GM19463 (cell line): Measurements from ENCODE around the gene HERPUD2.
"Not testable (repeated sequence)": the region's sequence is repeated elsewhere in the genome, so short reads cannot be mapped to it uniquely, and the experiment has no call there.

Source experiments
- ATAC-seq: cut with Tn5 transposase; IDR thresholded peaks from one replicate; pipeline ENCODE4 v1.9.1; 2021; ENCODE audit warnings: mild to moderate bottlenecking, moderate library complexity; ENCODE audit not compliant: unreplicated experiment

The HERPUD2 gene

DNA sequence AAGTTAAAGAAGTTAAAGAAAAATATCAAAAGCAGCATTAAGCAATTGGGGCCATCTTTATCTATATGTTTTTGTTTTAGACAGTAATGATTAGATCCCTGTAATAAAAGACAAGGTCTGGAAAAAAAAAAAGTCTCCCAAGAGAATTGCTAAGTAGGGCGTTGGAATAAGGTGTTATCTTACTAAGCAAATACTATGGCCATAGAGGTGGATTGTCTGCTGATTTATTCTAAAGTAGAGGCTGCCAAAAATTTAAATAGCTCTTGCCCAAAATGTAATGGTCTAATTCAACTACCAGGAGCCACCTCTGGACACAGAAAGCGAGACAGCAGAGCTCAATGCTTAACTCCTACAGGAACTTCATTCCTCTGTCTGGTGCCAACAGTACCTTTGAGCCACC lies 71.6 kb downstream of the HERPUD2 start:
- ATAC-seq: no peak

DNA sequence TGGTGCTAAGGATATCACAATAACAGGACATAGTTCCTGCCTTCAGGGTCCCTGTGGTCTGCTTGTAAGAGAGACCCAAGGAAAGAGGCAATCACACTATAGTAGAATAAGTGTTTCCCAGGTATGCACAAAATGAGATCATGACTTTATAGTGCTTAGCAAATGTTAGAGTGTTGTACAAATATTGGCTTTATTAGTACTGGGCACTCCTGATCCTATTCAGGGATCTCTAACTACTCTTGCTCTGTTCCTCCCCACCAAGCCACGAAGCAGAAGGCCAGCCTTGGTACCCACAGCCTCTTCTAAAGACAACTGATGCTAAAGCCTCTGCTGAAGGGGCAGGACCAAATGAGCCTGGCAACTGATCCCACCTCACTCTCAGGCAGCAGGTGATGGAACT lies 75.1 kb downstream of the HERPUD2 start:
- ATAC-seq: no peak

GRCh38 chr7:35617041-35617440 lies 77.9 kb downstream of the HERPUD2 start:
- no peak for ATAC-seq

DNA sequence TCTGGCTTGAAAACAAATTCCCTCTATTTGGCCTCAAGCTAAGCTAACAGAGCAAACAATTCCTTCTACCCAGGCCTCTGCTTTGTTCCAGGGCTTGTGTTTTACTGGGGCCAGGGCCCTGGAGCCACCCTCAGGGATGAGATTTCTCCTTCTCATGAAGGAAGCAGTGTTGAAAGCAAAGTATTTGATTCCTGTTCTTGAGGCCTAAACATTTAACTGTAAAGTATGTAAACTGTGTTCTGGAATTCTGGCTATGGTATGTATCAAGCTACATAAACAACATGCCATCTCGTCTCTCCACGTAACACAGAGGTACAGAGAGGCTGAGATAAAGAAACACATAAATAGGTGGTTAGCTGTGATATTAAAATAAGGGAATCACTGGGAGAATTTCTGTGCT lies 81.8 kb downstream of the HERPUD2 start:
- no peak for ATAC-seq

GRCh38 chr7:35605760-35606159 lies 89.2 kb downstream of the HERPUD2 start:
- ATAC-seq: no peak

DNA sequence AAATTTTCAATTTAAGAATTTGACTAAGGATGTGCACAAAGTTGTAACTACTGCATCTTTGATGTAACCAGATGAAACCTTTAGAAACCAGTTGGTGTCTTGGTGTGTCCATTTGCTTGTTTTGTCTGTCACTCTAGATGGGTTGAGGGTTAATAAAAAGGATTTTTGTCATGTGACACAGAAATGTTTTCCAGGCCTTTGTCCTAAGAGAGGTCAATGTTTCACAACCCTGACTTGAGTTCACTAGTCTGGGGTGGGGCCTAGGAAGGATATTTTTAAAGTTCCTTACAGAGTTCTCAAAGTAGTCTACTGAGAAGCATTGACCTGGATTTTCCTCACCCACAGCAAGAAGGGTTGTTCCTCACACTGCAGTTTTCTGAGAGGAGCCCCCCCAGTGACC lies 90.3 kb downstream of the HERPUD2 start:
- ATAC-seq: no peak

DNA sequence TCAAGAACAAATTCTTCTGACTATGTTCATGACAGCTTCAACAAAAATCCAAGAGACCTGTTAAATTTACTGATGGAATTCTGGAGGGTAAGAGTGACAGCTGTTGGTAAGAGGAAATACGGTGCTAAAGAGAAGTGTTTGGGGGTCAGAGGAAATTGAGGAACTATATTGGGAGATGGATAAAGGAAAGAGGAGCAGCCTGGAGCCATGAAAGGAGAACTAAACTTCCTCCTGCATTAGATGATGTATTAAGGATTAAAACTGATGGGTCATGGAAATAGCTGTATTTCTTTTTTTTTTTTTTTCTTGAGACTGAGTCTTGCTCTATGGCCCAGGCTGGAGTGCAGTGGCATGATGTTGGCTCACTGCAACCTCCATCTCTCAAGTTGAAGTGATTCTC lies 95.3 kb downstream of the HERPUD2 start:
- ATAC-seq: no peak

- ATAC-seq: no peak
These were observed 95.9 kb downstream of the HERPUD2 start for GRCh38 chr7:35599061-35599460.

DNA sequence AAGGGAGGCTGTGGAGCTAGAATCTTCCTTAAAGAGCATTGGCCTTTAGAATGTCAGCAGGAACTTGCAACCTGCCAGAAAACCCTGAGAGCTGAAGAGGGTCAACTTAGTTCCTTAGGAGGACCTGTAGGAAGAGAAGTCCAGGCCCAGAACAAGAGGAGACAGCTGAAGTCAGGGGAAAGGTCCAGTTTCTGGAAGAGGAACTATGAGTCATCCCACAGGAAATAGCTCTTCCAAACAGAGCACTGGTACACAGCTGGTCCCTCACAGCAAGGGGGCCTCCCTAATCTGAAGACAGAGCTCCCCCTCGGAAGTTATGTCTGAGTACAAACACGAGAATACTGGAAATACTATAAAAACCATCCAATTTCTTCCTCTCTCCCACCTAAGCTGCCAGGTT lies 98.9 kb downstream of the HERPUD2 start:
- no peak for ATAC-seq

GRCh38 chr7:35593899-35594298 lies 101.0 kb downstream of the HERPUD2 start:
- no peak for ATAC-seq

DNA sequence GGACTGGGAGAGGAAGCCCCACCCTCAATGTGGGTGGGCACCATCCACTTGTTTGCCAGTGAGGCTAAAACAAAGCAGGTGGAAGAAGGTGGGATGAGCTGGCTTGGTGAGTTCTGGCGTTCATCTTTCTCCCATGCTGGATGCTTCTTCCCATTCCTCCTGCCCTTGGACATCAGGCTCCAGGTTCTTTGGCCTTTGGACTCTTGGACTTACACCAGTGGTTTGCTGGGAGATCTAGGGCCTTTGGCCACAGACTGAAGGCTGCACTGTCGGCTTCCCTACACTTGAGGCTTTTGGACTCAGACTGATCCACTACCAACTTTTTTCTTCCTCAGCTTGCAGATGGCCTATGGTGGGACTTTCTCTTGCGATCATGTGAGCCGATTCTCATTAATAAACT lies 106.3 kb downstream of the HERPUD2 start:
- no peak for ATAC-seq

DNA sequence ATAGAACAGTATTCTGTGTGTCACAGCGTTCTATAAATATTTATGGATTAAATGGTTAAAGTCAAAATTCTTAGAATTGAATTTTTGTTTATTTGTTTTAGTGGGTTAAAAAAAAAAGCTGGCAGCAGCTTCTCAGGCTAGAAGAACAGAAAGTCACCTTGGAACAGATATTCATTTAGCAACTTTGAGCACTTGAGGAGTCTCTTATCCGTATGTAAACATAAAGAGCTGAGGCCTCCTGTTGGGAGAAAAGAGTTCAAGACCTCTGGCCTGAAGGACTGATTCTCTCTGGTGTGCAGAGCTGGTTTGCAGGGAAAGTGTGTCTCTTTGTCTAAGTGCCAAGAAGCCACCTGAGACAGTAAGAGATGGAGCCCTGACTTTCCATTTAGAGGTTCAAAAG lies 109.9 kb downstream of the HERPUD2 start:
- no peak for ATAC-seq

- not testable (repeated sequence) for ATAC-seq
These were observed 110.4 kb downstream of the HERPUD2 start for GRCh38 chr7:35584533-35584932.
